Measurements from ENCODE around the gene KCNT1.

The KCNT1 gene

DNA sequence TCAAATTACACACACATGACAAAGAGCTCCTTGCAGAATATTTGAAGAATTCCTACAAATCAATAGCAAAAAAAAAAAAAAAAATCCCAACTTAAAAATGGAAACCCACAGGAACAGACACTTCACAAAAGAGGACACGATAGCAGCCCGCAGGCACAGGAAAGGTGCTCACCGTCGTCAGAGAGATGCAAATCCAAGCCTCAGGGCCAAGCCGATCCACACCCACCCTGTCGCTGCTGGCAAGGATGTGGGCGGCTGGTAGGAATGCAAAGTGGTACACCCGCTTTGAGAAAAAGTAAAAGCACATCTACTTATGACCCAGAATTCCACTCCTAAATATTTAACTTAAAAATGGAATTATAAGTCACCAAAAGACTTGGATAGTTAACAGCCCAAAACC lies 28.0 kb upstream of the KCNT1 start:
- no peak for DNase-seq

DNA sequence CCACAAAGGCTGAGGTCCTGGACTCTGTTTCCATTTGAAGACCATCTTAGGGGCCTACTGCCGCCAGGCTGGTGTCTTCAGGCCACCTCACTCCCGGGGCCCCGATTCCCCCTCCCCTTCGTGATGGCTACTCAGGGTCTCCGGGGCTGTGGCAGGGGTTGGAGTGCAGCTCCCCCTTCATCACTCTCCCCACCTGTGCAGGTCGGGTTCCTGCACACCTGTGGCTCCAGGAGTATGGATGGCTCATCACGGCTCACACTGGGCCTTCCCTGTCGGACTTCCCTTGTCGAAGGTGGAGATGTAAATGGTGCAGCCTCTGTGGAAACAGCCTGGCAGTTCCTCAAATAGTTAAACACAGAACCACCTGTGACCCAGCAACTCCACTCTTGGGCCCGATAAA lies 27.0 kb upstream of the KCNT1 start:
- no peak for DNase-seq

- DNase-seq, result no peak
These were observed 25.1 kb upstream of the KCNT1 start for GRCh38 chr9:135676891-135677290.

DNA sequence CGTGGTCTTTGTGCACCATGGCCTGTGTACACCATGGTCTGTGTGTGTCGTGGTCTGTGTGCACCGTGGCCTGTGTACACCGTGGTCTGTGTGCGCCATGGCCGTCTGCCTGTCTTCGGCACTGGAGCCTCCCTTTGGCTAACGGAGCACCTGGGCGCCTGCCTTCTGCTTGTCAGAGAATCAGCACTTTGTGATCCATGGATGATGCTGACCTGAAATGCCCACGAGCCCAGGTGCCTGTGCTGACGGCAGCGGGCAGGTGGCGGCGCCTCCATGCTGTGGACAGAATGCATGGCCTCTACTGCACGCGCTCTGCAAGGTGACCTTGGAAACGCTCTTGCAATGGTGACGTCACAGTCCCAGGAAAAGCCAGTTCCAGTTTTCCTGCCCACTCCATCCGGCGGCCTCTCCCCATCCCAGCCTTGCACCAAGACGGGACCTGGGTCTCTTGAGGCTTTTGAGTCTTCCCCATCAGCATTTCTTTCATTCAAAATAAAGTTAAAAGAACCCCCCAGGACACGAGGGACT lies 24.3 kb upstream of the KCNT1 start:
- no peak for DNase-seq

DNA sequence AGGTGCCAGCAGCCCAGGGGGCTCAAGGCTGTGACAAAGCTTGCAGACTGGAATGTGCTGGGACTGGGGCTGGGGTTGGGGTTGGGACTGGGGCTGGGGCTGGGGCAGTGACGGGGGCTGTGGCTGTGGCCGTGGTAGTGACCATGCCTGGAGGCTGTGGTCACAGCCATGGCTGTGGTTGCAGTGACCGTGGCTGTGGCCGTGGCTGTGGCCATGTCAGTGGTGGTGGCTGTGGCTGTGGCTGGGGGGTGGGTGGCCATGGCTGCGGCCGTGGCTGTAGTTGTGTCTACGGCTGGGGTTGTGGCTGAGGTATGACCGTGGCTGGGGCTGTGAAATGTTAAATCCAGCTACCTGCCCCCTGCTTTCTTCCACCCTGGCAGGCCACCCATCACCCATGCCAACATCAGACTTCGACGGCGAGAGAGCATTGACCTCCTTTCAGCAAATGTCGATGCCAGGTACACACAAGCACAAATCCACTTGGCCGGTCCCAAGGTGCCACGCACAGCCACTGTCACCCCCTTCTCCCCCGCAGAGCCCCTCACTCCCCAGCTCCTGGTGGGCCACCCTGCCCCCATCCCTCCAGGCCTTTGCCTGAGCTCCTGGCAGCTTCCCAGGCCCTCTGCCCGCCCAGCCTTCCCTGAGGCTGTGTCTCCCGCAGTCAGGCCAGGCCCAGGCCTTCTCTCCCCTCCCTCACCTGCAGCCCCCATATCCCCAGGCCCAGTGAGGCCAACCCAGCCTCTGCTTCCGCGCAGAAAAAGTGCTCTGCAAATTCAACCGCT lies 23.6 kb upstream of the KCNT1 start:
- no peak for DNase-seq

- DNase-seq, result no peak
These were observed 21.9 kb upstream of the KCNT1 start for GRCh38 chr9:135680056-135680455.

DNA sequence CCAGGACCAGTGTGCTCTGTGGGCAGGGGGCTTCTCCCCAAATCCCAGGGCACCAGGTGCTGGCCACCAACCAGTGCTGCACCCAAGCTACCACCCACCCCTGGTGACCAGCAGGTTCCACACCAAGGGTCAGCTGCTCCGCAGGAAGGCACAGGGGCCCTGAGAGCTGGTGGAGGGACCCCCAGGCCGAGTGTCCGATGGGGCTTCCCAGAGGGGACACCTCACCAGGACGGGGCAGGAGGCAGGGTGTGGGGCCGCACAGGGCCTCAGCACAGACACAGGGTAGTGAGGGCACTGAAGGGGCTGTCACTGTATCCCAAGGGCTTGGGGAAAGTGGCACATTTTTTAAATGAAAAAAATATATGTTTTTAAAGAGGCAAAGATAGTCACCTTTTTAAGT lies 20.8 kb upstream of the KCNT1 start:
- DNase-seq, result no peak

DNA sequence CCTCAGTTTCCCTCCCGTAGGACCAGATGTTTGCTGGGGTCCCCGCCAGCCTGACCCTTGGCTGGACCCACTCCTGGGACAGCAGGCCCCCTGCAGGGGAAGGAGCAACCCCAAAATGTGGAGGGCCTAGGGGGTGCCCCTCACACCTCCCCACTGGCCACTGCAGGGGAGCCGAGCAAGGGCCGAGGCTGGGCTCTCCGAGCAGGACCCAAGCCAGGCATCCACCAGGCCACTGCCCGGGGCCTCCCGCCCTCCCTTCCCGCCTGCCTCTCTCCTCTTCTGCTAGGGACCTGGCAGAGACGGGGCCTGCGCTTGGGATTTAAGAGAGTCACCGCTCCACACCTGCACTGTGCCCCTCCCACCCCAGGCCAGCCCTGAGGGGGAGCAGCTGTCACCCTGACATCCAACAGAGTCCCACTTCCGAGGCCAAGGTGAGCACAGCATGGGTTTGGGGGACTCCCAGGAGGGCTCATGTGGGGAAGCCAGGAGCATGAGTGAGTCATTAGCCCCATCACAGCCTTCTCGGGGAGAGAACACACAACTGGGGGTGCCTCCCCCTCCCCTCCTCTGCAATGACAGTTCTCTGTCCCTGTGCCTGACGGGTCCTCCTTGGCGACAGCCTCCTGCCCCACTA lies 18.5 kb upstream of the KCNT1 start:
- DNase-seq, result no peak

GRCh38 chr9:135684691-135685090 lies 17.3 kb upstream of the KCNT1 start:
- DNase-seq, result no peak

DNA sequence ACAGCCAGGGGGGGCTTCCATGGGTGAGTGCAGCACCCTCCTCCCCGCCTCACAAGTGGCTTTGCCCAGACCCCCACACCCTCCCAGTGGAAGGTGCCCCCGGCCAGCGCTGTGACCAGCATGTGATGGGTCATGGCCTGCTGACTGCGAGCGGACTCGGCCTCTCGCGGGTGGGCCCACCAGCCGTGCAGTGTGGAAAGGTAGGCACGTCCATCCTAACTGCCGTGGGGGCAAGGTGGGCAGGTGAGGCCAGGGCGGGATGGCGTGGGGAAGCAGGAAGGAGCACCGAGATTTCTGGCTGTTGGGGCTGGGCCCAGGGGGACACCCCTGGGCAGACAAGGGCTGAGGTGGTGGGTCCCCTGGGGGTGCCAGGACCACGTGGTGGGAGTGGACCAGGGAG lies 14.8 kb upstream of the KCNT1 start:
- no peak for DNase-seq

DNA sequence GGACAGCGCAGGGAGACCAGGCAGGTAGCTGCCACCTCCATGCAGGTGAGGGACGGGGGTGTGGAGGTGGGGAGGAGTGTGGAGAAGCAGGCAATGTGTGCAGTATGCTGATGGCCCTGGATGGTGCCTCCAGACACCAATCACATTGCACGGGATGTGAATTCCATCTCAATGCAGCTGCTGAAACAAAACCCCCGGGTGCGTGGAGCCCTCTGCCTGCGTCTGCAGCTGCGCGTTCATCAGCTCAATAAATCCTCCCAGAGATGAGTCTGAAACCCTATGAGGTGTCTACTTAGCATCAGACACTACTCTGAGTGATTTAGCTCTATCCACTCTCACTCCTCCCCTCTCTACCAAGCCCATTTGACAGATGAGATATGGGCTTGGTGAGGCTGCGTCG lies 13.0 kb upstream of the KCNT1 start:
- DNase-seq, result no peak

GRCh38 chr9:135690836-135691570 lies 11.0 kb upstream of the KCNT1 start:
- DNase-seq, result no peak

DNA sequence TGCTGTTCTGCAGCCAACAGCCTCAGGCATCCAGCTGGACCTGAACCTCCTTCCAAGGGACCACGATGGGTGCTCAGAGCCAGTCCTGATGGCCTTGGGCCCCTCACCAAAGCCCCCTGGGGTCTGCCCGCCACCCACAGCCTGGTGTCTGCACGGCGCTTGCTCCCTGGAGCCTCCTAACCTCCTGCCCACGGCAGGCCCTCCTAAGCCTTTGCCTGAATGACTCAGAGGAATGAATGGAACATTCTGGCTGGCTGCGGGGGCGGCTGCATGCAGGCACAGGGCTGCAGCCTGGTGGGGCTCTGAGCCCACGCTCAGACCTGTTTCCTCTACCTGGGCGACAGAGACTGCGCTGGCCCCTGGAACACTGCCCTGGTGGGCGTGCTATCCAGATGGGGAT lies 9.6 kb upstream of the KCNT1 start:
- no peak for DNase-seq

- DNase-seq, result no peak
These were observed 8.7 kb upstream of the KCNT1 start for GRCh38 chr9:135693265-135693664.

GRCh38 chr9:135693771-135694170 lies 8.2 kb upstream of the KCNT1 start:
- no peak for DNase-seq

DNA sequence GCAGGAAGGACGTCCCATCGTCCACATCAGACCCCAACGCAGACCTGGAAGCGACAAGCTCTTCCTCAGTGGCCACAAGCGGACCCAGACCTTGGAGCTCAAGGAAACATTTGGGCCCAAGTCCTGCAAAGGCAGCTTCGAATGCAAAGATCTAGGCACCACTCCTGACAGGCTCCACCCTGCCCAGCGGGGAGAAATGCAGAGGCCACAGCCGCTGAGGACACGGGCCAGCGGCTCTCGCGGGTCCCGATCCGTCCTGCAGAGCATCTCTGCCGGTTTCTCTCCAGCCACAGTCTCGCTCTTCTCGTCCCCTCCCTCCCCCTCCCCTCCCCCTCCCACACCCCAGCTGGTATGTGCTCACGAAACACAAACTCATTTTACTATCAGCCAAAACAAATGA lies 7.6 kb upstream of the KCNT1 start:
- no peak for DNase-seq

DNA sequence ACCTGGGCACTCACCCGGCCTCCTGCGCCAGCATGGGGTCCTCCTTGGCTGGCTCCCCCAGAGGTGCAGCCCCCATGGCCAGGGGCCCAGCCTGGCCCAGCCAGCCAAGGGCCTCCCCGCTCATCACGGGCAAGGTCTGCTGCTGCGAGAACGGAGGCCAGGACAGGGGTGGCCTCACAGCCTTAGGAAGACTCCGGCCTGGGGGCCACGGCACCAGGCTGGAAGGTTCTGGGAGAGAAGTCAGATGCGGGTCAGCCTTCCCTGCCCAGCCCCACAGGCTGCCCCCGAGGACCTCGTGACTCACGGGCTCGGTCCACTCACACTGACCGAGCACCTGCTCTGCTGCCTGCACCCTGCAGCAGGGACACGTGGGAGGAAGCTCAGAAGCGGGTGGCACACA lies 6.9 kb upstream of the KCNT1 start:
- DNase-seq, result no peak

GRCh38 chr9:135695642-135696041 lies 6.3 kb upstream of the KCNT1 start:
- DNase-seq, result no peak

DNA sequence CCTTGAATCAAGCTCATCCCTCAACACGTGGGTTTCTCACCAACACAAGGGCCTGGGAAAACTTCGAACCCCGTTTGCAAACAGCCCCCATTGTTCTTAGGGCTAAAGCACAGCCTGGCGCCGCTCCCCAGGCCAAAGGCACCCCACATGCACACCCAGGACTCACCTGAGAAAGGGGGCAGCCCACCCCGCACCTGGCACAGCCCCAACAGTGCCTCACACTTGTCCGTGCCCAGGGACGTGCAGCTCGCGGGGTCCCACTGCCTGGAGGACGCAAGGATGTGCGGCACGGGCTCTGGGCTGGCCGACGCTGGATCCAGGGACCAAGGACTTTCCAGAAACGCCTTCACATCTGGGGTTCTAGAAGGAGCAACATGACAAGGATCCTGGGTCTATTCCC lies 5.5 kb upstream of the KCNT1 start:
- DNase-seq, result no peak

GRCh38 chr9:135697226-135697625 lies 4.8 kb upstream of the KCNT1 start:
- DNase-seq, result no peak

DNA sequence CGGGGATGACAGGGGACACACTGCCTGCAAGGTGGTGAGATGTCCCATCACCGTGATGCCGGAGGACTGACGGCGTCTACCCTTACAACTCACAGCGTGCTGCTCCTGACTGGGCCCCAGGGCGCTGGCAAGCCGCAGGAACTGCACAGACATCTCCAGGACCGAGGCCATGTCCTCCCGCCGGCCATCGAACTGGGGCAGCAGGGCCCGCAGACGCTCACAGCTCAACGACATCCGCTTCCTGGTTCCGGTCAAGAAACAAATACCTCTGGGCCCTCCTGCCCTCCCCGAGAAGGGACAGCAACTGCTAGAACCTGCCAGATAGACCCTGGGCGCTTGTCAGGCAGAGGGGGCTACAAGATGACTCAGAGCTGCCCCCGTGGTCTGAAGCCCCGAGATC lies 3.7 kb upstream of the KCNT1 start:
- DNase-seq, result no peak

GRCh38 chr9:135698767-135699166 lies 3.2 kb upstream of the KCNT1 start:
- DNase-seq, result no peak

- DNase-seq, result no peak
These were observed 2.5 kb upstream of the KCNT1 start, which contains the start of gene SOHLH1 for GRCh38 chr9:135699440-135699839. Gene SOHLH1 (minus strand): TSS chr9:135699481. CDS start chr9:135699467, 14 bp downstream.

GRCh38 chr9:135700525-135700924 lies 1.5 kb upstream of the KCNT1 start:
- DNase-seq, result no peak
